Thyroid gland (tissue), 4 donors: Measurements from ENCODE around the gene CSTPP1. TPM values are rescaled to one million over a fixed set of nuclear protein-coding genes. Genes with fewer than 3 reads are reported as not detected.
A peak's percentile ranks its signal among the peaks of the same experiment; 100 is the strongest.

Experiments
- DNase-seq, 2 donors: peaks; one replicate each; pipeline ENCODE4 v3.0.0-alpha.2; 2019
- H3K27ac ChIP-seq, 3 donors: fragments of 200-600 bp; sonication (generic); 1 replicate in 2 of 3; 2 replicates in 1 of 3; pipeline ENCODE4 v1.5.1; 2016 to 2019; ENCODE audit warnings: mild to moderate bottlenecking in 1 of 3, moderate library complexity in 1 of 3
- H3K27me3 ChIP-seq: fragments of 200-600 bp; sonication (generic); one replicate; pipeline ENCODE4 v1.5.1; 2019
- H3K36me3 ChIP-seq, 2 donors: fragments of 200-600 bp; sonication (generic); one replicate each; pipeline ENCODE4 v1.5.1; 2016 to 2019
- H3K4me1 ChIP-seq, 2 donors: fragments of 200-600 bp; sonication (generic); one replicate each; pipeline ENCODE4 v1.5.1; 2017 to 2019
- H3K4me3 ChIP-seq, 3 donors: fragments of 200-600 bp; sonication (generic); replicated peaks in 1 of 3; 1 replicate in 2 of 3; 2 replicates in 1 of 3; pipeline ENCODE4 v1.5.1; 2016; ENCODE audit warnings: mild to moderate bottlenecking in 1 of 3
- H3K9me3 ChIP-seq: fragments of 200-600 bp; sonication (generic); one replicate; pipeline ENCODE4 v1.5.1; 2017
- POLR2A ChIP-seq, 2 donors: fragments of 450-650 bp; IDR thresholded peaks; one replicate each; pipeline ENCODE4 v1.6.1; 2017; ENCODE audit warnings: antibody characterized with exemption in 2 of 2, mild to moderate bottlenecking in 2 of 2, moderate library complexity in 1 of 2
- WGBS, 2 donors: methylation state at CpG; one replicate each; pipeline ENCODE4 v1.1.5; 2017; 5-methylcytosine and 5-hydroxymethylcytosine counted together
- intact Hi-C: fragments of 100-400 bp; cut with DNase I; formaldehyde crosslinking; loops from one replicate; pipeline ENCODE4 v1.15.1; 2023
- total RNA-seq, 4 donors: library from RNA; depleted of rRNA; stranded (reverse); fragments of >200 nt; gene quantifications; one replicate each; pipeline ENCODE4 v1.2.3, GENCODE V29; 2016
- TF ChIP-seq, protein P1 (sequence below), 6 experiments: fragments of 200-600 bp in 3 of 6; fragments of 450-650 bp in 3 of 6; sonication (generic) in 3 of 6; IDR thresholded peaks; one replicate each; pipeline ENCODE4 v1.5.1; 2016 to 2019; ENCODE audit warnings: antibody characterized with exemption in 6 of 6, mild to moderate bottlenecking in 2 of 6, inconsistent platforms in 1 of 6, moderate library complexity in 1 of 6

CSTPP1 gene
- total RNA-seq, 4 donors from 2014 or later, result 29.4 to 65.8 (median 45.7) TPM

GRCh38 chr11:46906609-46907041 is 29.9 kb upstream of the CSTPP1 start:
- WGBS, 2 donors, result 39 to 44% methylated on average over 13 of the region's 13 CpGs

GRCh38 chr11:46907606-46908005 is 29.0 kb upstream of the CSTPP1 start:
- H3K4me3 ChIP-seq, result no peak overlapping the region
- intact Hi-C loops, result no loop called here
- no peak overlapping the region for H3K27ac ChIP-seq
- peaks cover 0 to under 1% of the 10 kb centered on the region in 2 donors for H3K4me1 ChIP-seq
- WGBS, 2 donors, result 97 to 98% methylated on average over 4 of the region's 4 CpGs
- H3K9me3 ChIP-seq, result no peaks in the 10 kb centered on the region
- no peak for DNase-seq
- TF ChIP-seq POLR2A (IDR thresholded peaks at IDR 0.05), result no peak
- H3K27me3 ChIP-seq, result no peaks in the 10 kb centered on the region
- no peaks in the 10 kb centered on the region for H3K36me3 ChIP-seq

More at GRCh38 chr11:46906609-46907041, 29.9 kb upstream of the CSTPP1 start:
- no peak overlapping the region for H3K4me3 ChIP-seq
- H3K27me3 ChIP-seq, result no peaks in the 10 kb centered on the region
- DNase-seq, result peak in 1 of 2 donors; percentile 15
- no peaks in the 10 kb centered on the region for H3K4me1 ChIP-seq
- intact Hi-C loops, result no loop called here
- H3K27ac ChIP-seq, result no peak overlapping the region
- H3K36me3 ChIP-seq, result no peaks in the 10 kb centered on the region
- TF ChIP-seq, protein P1, sequence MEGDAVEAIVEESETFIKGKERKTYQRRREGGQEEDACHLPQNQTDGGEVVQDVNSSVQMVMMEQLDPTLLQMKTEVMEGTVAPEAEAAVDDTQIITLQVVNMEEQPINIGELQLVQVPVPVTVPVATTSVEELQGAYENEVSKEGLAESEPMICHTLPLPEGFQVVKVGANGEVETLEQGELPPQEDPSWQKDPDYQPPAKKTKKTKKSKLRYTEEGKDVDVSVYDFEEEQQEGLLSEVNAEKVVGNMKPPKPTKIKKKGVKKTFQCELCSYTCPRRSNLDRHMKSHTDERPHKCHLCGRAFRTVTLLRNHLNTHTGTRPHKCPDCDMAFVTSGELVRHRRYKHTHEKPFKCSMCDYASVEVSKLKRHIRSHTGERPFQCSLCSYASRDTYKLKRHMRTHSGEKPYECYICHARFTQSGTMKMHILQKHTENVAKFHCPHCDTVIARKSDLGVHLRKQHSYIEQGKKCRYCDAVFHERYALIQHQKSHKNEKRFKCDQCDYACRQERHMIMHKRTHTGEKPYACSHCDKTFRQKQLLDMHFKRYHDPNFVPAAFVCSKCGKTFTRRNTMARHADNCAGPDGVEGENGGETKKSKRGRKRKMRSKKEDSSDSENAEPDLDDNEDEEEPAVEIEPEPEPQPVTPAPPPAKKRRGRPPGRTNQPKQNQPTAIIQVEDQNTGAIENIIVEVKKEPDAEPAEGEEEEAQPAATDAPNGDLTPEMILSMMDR (IDR thresholded peaks at IDR 0.05), result no peak
- no peak for TF ChIP-seq POLR2A (IDR thresholded peaks at IDR 0.05)
- H3K9me3 ChIP-seq, result no peaks in the 10 kb centered on the region

DNA sequence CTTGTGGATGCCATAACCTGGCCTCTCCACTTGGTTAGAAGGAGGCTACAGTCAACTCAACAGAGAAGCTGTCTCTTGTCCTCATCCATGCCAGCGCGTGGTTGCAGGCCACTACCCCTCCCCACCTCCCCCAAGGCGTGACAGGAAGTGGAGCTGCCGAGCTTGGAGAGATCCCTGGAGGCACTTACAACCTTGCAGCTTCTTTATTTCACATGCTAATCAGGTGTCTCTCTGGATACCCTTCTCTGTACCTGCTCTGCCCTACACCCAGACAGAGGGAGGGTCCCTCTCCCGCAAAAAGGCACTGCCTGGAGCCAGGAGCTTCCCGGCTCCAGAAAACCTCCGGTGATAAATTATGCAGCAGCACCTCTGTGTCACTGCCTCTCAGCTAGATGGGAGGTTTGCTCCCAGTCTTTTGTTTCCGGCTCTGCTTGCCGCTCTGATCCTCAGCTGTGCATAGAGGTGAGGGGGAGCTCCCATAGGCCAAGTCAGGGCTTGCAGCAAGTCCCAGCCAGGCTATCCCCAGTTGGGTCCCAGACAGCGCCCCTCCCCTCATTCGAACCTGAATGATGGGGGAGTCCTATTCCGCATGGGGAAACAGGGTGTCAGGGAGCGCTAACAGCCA is 23.9 kb upstream of the CSTPP1 start:
- no peak overlapping the region for H3K27ac ChIP-seq
- DNase-seq, result no peak
- H3K4me1 ChIP-seq, result peaks cover 14 to 24% of the 10 kb centered on the region in 2 donors
- H3K4me3 ChIP-seq, result no peak overlapping the region
- TF ChIP-seq, protein P1 (IDR thresholded peaks at IDR 0.05), result no peak
- TF ChIP-seq POLR2A (IDR thresholded peaks at IDR 0.05), result no peak
- intact Hi-C loops, result no loop called here
- H3K9me3 ChIP-seq, result no peaks in the 10 kb centered on the region
- 42 to 47% methylated on average over 10 to 12 of the region's 13 CpGs for WGBS, 2 donors
- no peaks in the 10 kb centered on the region for H3K27me3 ChIP-seq
- H3K36me3 ChIP-seq, result no peaks in the 10 kb centered on the region

DNA sequence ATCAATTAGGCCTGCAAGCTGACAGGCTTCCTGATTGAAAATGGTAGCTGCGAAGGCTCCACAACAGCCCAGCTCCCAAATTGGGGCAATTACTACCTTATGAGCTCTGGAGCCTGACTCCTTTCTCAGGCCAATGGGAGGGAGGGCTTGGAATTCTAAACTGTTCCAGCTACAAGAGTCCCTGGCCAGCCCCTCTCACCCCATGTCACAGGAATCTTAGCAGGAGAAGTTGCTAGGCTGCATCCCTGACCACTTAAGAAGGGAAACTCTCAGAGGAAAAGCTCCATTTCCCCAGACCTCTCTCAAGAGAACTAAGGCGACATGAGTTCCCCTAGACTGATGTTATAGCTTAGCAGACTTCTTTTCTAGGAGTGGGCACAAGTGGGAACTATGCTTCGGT is 23.1 kb upstream of the CSTPP1 start:
- intact Hi-C loops, result no loop called here

DNA sequence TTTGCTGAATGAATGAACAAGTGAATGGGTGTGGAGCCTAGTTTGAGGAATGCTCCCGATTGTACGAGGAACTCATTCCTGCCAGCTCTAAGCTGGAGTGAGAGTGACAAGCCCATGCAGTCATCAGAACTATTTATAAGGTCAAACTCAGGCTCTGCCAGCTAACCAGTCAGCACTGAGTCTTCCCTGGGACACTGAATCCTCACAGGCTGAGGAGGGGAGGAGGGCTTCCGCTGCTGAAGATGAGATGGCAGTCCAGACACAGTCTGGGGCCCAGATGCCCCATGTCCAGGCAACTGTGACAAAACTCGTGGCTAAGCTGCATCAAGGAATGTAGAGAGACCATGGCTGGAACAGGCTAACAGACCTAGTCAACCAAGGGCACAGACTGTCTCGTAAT is 22.2 kb upstream of the CSTPP1 start:
- TF ChIP-seq POLR2A (IDR thresholded peaks at IDR 0.05), result no peak
- TF ChIP-seq, protein P1 (IDR thresholded peaks at IDR 0.05), result no peak
- peaks cover 14 to 31% of the 10 kb centered on the region in 2 donors for H3K4me1 ChIP-seq
- no peaks in the 10 kb centered on the region for H3K27me3 ChIP-seq
- no peaks in the 10 kb centered on the region for H3K36me3 ChIP-seq
- peak; percentile 70 to 83 for DNase-seq
- WGBS, 2 donors, result 28% methylated on average over 5 of the region's 5 CpGs
- H3K27ac ChIP-seq, result peak overlapping the region in 2 of 3 donors; percentile 61
- no peak overlapping the region for H3K4me3 ChIP-seq
- H3K9me3 ChIP-seq, result no peaks in the 10 kb centered on the region
- intact Hi-C loops, result no loop called here

More for the DNA sequence above, 23.1 kb upstream of the CSTPP1 start:
- DNase-seq, result no peak
- H3K4me1 ChIP-seq, result peaks cover 14 to 24% of the 10 kb centered on the region in 2 donors
- TF ChIP-seq, protein P1 (IDR thresholded peaks at IDR 0.05), result no peak
- no peak for TF ChIP-seq POLR2A (IDR thresholded peaks at IDR 0.05)
- H3K9me3 ChIP-seq, result no peaks in the 10 kb centered on the region
- no peaks in the 10 kb centered on the region for H3K27me3 ChIP-seq
- no peaks in the 10 kb centered on the region for H3K36me3 ChIP-seq
- WGBS, 2 donors, result 73 to 85% methylated on average over 3 of the region's 3 CpGs
- no peak overlapping the region for H3K27ac ChIP-seq
- no peak overlapping the region for H3K4me3 ChIP-seq
